SJSA1 (cell line): ENCODE data around the gene YIPF3. TPM values are rescaled to one million over a fixed set of nuclear protein-coding genes. Genes with fewer than 3 reads are reported as not detected.
"Not testable (repeated sequence)": the region's sequence is repeated elsewhere in the genome, so short reads cannot be mapped to it uniquely, and the experiment has no call there.

ENCODE experiments used
- DNase-seq, 2 experiments: peaks; one replicate each; pipeline ENCODE4 v3.0.0-alpha.2; 2015 to 2020; ENCODE audit warnings: low spot score in 2 of 2, low read depth in 1 of 2
- H3K27ac ChIP-seq: fragments of 250-450 bp; sonication (Bioruptor Pico); 2 replicates; pipeline ENCODE4 v1.5.1; 2020; ENCODE audit warnings: mild to moderate bottlenecking, moderate library complexity
- H3K27me3 ChIP-seq: fragments of 250-450 bp; sonication (Bioruptor Pico); replicated peaks from 2 replicates; pipeline ENCODE4 v1.5.1; 2020; ENCODE audit warnings: mild to moderate bottlenecking, moderate library complexity
- H3K36me3 ChIP-seq: fragments of 250-450 bp; sonication (Bioruptor Pico); 2 replicates; pipeline ENCODE4 v1.5.1; 2020; ENCODE audit warnings: mild to moderate bottlenecking
- H3K4me1 ChIP-seq: fragments of 250-450 bp; sonication (Bioruptor Pico); replicated peaks from 2 replicates; pipeline ENCODE4 v1.6.1; 2021; ENCODE audit warnings: mild to moderate bottlenecking
- H3K4me3 ChIP-seq: fragments of 250-450 bp; sonication (Bioruptor Pico); 2 replicates; pipeline ENCODE4 v1.5.1; 2020; ENCODE audit warnings: mild to moderate bottlenecking
- H3K9me3 ChIP-seq: fragments of 250-450 bp; sonication (Bioruptor Pico); replicated peaks from 2 replicates; pipeline ENCODE4 v1.5.1; 2020; ENCODE audit warnings: mild to moderate bottlenecking
- total RNA-seq: library from RNA; depleted of rRNA; stranded (reverse); fragments of >200 nt; shearing (Covaris generic); gene quantifications from 2 replicates; pipeline ENCODE4 v1.2.3, GENCODE V29; 2014; rRNA removed

The YIPF3 gene
- total RNA-seq, 1 experiment from 2014 or later: 116 TPM

DNA sequence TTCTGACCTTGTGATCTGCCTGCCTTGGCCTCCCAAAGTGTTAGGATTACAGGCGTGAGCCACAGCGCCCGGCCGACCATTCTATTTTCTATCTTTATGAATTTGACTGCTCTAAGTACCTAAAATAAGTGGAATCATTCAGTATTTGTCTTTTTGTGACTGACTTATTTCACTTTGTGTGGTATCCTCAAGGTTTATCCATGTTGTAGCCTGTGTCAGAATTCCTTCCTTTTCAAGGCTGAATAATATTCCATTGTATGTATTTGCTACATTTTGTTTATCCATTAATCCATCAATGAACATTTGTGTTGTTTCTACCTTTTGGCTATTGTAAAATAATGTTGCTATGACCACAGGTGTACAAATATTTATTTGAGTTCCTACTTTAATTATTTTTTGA is 44.2 kb downstream of the YIPF3 start:
- H3K9me3 ChIP-seq: no peaks in the 10 kb centered on the region
- no peaks in the 10 kb centered on the region; the same call in 1 of the 2 replicates for H3K4me1 ChIP-seq
- H3K36me3 ChIP-seq: no peaks in the 10 kb centered on the region
- H3K27ac ChIP-seq: no peak overlapping the region
- no peak for DNase-seq
- H3K27me3 ChIP-seq: no peaks in the 10 kb centered on the region
- no peak overlapping the region for H3K4me3 ChIP-seq

DNA sequence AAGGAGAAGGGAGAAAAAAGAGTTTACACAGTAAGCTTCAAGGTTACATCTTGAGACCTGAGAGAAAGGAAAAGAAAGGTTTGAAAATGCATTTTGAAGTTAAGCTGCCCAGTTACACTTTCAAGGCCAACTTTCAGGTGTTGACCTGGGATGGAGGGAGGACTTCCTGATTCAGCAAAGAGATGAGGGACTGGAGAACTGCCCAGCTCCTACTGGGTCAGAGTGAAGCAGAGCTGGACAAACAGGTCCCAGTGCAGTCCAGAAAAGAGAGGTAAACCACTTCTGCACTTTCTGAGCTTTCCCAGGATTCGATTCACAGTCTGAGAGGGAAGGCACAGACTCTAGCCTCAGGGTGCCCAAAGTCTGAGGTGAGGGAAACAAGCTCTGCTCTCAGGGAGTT is 45.3 kb downstream of the YIPF3 start:
- DNase-seq: no peak
- Histone ChIP-seq H3K4me3 (no peak overlapping the region), H3K9me3 (no peaks in the 10 kb centered on the region), H3K36me3 (no peaks in the 10 kb centered on the region), H3K27me3 (no peaks in the 10 kb centered on the region), H3K27ac (no peak overlapping the region), H3K4me1 (no peaks in the 10 kb centered on the region)

DNA sequence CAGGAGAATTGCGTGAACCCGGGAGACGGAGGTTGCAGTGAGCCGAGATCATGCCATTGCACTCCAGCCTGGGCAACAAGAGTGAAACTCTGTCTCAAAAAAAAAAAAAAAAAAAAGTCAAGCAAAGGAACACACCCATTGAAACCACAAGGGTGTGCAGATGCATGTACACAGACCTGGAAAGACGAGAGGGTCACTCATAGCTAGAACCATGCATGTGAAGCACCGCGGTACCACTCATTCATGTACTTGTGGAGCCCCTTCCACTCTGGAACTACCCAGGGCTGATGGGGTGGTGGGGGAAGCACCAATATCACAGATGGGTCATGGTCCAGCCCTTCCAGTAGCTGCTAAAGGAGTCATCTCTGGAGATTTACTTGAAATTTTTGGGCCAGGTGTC is 46.8 kb downstream of the YIPF3 start:
- no peak for DNase-seq
- H3K9me3 ChIP-seq: no peaks in the 10 kb centered on the region
- H3K4me3 ChIP-seq: no peak overlapping the region
- H3K27ac ChIP-seq: no peak overlapping the region
- no peaks in the 10 kb centered on the region for H3K27me3 ChIP-seq
- no peaks in the 10 kb centered on the region for H3K36me3 ChIP-seq
- no peaks in the 10 kb centered on the region for H3K4me1 ChIP-seq

DNA sequence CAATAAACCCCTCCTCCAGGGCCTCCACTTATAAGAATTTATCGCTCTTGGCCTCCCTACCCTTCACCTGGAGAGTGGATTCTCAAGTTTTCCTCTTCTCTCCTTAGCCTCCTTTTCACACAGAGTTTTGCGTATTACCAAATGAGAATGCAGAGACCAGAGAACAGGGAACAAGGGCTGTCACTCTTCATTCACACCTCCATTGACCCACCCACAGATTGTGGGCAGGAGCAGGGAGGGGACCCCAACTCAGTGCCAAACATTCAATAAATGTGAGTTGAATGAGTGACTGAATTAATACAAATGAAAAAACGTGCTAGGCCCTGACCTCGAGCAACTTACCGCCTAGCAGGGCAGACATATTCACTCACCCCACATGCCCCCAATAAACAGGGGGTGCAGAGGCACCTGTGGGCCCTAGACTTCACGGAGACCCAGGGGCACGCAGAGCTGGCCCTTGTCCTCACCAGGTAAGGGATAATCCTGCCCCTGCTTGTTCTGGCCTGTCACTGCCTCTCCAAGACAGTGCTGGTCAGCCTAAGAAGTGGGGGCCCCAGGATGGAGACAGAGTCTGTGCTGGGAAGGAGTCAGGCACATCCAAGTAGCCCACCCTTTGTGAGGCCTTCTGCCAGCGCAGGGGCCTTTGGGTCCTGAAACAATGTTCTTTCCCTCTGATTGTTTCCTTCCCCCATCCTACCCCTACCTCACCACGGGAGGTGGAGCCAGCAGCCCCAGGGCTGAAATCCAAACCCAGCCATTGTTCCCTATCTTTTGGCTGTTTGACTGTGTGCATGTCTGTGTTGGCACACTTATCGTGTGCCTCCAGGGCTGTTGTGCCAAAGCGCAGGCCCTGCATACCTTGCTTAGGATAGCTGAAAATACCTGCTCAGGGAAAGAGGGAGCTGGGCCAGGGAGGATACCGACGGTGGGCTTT is 47.7 kb downstream of the YIPF3 start:
- H3K9me3 ChIP-seq: no peaks in the 10 kb centered on the region
- no peak overlapping the region for H3K27ac ChIP-seq
- no peaks in the 10 kb centered on the region for H3K36me3 ChIP-seq
- H3K4me1 ChIP-seq: no peaks in the 10 kb centered on the region
- no peak overlapping the region for H3K4me3 ChIP-seq
- DNase-seq: no peak
- no peaks in the 10 kb centered on the region for H3K27me3 ChIP-seq

DNA sequence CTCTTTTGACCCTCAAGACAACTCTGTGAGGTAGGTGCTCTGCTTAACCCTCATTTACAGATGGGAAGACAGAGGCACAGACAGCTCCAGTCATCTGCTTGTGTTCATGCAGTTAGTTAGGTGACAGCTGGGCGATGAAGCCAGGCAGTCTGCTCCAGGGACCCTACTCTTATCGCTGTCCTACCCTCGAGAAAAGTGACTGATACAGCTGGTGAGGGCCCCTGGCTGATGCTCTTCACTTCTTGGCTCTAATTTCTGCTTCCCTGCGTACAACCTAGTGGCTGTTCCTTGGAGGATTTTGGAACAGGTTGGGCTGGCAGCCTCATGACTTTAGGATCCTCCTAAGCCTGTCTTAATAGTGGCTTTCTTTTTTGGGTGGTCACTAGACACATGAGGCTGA is 48.5 kb downstream of the YIPF3 start:
- Histone ChIP-seq H3K4me3 (no peak overlapping the region), H3K27me3 (peaks cover 6% of the 10 kb centered on the region; the same call in 1 of the 2 replicates), H3K36me3 (no peaks in the 10 kb centered on the region), H3K9me3 (no peaks in the 10 kb centered on the region), H3K27ac (no peak overlapping the region), H3K4me1 (no peaks in the 10 kb centered on the region)
- DNase-seq: no peak

DNA sequence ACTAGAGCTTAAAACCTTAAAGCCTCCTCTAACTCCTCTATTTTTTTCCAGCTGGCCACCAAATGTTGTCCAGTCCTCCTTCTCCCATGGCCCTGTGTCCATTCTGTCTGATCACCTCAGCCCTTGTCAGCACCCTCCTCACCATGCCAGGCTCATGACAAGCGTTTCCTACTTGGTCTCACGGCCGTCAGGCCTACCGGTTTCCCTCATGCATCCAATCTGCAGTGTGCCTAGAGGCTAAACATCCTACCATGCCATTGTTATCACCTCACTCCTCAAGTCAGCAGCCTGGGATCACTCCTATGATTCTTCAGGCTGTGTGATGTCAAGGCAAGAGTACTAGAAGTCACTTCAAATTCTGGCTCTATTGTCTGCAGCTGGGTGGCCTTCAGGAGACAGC is 49.0 kb downstream of the YIPF3 start:
- no peak overlapping the region for H3K4me3 ChIP-seq
- H3K36me3 ChIP-seq: no peaks in the 10 kb centered on the region
- no peaks in the 10 kb centered on the region for H3K4me1 ChIP-seq
- DNase-seq: no peak
- H3K9me3 ChIP-seq: no peaks in the 10 kb centered on the region
- peaks cover 9% of the 10 kb centered on the region; the same call in 1 of the 2 replicates for H3K27me3 ChIP-seq
- no peak overlapping the region for H3K27ac ChIP-seq

DNA sequence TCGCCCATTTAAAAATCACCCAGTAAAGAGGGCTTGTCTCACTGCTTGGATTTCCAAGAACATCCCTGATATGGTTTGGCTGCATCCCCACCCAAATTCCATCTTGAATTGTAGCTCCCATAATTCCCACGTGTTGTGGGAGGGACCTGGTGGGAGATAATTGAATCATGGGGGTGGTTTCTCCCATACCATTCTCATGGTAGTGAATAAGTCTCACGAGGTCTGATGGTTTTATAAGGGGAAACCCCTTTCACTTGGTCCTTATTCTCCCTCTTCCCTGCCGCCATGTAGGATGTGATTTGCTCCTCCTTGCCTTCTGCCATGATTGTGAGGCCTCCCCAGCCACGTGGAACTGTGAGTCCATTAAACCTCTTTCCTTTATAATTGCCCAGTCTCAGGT is 49.5 kb downstream of the YIPF3 start:
- H3K27ac ChIP-seq, H3K36me3 ChIP-seq, H3K9me3 ChIP-seq, H3K4me1 ChIP-seq, H3K27me3 ChIP-seq, DNase-seq, H3K4me3 ChIP-seq: not testable (repeated sequence)

DNA sequence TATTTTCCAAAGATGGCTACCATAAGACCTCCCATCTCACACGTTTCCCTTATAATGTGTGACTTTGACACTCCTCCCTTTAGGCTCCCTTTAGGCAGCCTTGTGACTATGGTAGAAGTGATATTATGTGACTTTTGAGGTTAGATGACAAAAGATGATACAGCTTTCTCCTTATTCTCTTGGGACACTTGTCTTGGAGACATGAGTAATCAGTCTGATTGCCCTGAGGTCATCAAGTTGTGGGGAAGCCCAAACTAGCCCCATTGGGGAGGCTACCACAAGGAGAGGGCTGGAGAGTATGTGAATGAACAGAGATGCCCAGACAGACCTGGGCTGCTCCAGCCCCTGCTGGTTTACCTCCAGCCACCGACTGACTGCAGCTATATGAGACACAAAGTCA is 50.8 kb downstream of the YIPF3 start:
- DNase-seq: no peak
- H3K27ac ChIP-seq: no peak overlapping the region
- no peaks in the 10 kb centered on the region for H3K36me3 ChIP-seq
- no peaks in the 10 kb centered on the region for H3K4me1 ChIP-seq
- H3K4me3 ChIP-seq: no peak overlapping the region
- H3K27me3 ChIP-seq: peaks cover 13% of the 10 kb centered on the region; the same call in 1 of the 2 replicates
- H3K9me3 ChIP-seq: no peaks in the 10 kb centered on the region; the same call in 1 of the 2 replicates

DNA sequence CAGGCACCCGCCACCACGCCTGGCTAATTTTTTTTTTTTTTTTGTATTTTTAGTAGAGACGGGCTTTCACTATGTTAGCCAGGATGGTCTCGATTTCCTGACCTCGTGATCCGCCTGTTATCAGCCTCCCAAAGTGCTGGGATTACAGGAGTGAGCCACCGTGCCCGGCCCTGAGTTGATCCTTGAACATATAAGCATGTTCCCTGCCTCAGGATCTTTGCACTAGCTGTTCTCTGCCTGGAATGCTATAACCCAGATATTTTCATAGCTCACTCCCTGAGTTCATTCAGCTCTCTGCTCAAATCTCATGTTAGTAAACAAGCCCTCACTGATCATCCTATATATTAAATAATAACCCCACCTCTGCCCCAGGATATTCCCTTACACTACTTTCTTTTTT is 52.4 kb downstream of the YIPF3 start:
- H3K9me3 ChIP-seq: no peaks in the 10 kb centered on the region; the same call in 1 of the 2 replicates
- no peaks in the 10 kb centered on the region; the same call in 1 of the 2 replicates for H3K36me3 ChIP-seq
- no peak overlapping the region for H3K27ac ChIP-seq
- no peak for DNase-seq
- no peaks in the 10 kb centered on the region for H3K4me1 ChIP-seq
- no peak overlapping the region for H3K4me3 ChIP-seq
- H3K27me3 ChIP-seq: peaks cover 22% of the 10 kb centered on the region; the same call in 1 of the 2 replicates

DNA sequence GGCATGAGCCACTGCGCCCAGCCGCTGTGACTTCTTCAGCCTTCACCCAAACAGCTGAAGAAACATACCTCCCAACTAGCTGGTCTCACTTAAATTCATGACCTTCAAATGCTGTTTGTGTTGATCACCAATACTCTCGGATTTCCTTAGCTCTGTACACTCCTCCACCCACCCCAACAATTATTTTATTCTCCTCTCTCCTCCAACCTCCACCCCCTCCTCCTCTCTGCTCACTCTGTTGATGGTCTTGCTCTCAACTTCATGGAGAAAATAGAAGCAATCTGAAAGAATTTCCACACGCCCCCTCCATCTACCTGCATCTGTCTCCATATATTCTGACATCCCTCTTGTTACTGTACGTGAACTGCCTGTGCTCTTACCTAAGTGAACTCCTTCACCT is 54.8 kb downstream of the YIPF3 start:
- Histone ChIP-seq H3K9me3 (no peaks in the 10 kb centered on the region; the same call in 1 of the 2 replicates), H3K36me3 (no peaks in the 10 kb centered on the region; the same call in 1 of the 2 replicates), H3K4me1 (no peaks in the 10 kb centered on the region), H3K27me3 (peaks cover 25% of the 10 kb centered on the region; the same call in 1 of the 2 replicates), H3K27ac (no peak overlapping the region), H3K4me3 (no peak overlapping the region)
- DNase-seq: no peak

Other genes starting within 250 kb of the YIPF3 start
- not detected in 2 replicates for gene SLC22A7, start 218.7 kb downstream of the YIPF3 start, total RNA-seq
- gene CRIP3, start 208.1 kb downstream of the YIPF3 start, total RNA-seq: not detected in 2 replicates
- gene ZNF318, start 147.3 kb downstream of the YIPF3 start, total RNA-seq: 8.0 and 12.2 TPM in 2 replicates
- gene ABCC10, start 89.4 kb downstream of the YIPF3 start, total RNA-seq: 10.9 and 11.3 TPM in 2 replicates
- 0.16 TPM in 1 of 2 replicates, not detected in the other for gene DLK2, start 61.4 kb downstream of the YIPF3 start, total RNA-seq
- 18.5 and 24.8 TPM in 2 replicates for gene TJAP1, start 39.4 kb downstream of the YIPF3 start, total RNA-seq
- not detected in 2 replicates for gene LRRC73, start 6.6 kb downstream of the YIPF3 start, total RNA-seq
- gene POLR1C, start 163 bp upstream of the YIPF3 start, total RNA-seq: 24.4 and 28.3 TPM in 2 replicates
- 35.8 and 81.8 TPM in 2 replicates for gene XPO5, start 59.1 kb upstream of the YIPF3 start, total RNA-seq
- 22.6 and 27.3 TPM in 2 replicates for gene POLH, start 59.3 kb upstream of the YIPF3 start, total RNA-seq
- 57.3 and 59.8 TPM in 2 replicates for gene GTPBP2, start 112.3 kb upstream of the YIPF3 start, total RNA-seq
- 17.9 and 59.4 TPM in 2 replicates for gene MAD2L1BP, start 118.9 kb upstream of the YIPF3 start, total RNA-seq
- gene RSPH9, start 128.1 kb upstream of the YIPF3 start, total RNA-seq: not detected in 2 replicates
- gene MRPS18A, start 170.9 kb upstream of the YIPF3 start, total RNA-seq: 47.9 and 57.6 TPM in 2 replicates